BJ (cell line): ENCODE measurements around the gene SLIT1. TPM values are rescaled to one million over a fixed set of nuclear protein-coding genes. Genes with fewer than 3 reads are reported as not detected.

Experiments used
- CTCF ChIA-PET: fragments of 350-600 bp; formaldehyde crosslinking; extraction: SDS; loops from one replicate; lab custom pipeline; 2021; ENCODE audit warnings: antibody characterized with exemption, inconsistent platforms; lab: Yijun Ruan, JAX
- POLR2A ChIA-PET: fragments of 300-600 bp; sonication (Branson Sonifier 250); formaldehyde crosslinking; extraction: SDS; loops from one replicate; lab custom pipeline; 2021; ENCODE audit warnings: antibody characterized with exemption; lab: Charles Lee
- DNase-seq: peaks from one replicate; pipeline ENCODE4 v3.0.0-alpha.2; 2011; ENCODE audit warnings: low read depth
- H3K27me3 ChIP-seq: 2 replicates; pipeline ENCODE4 v1.6.0; 2011; ENCODE audit warnings: low read length; ENCODE audit not compliant: control insufficient read depth, insufficient read depth
- H3K36me3 ChIP-seq: 2 replicates; pipeline ENCODE4 v1.5.1; 2011; ENCODE audit warnings: low read length; ENCODE audit not compliant: control insufficient read depth, insufficient read depth
- H3K4me3 ChIP-seq: 2 replicates; pipeline ENCODE4 v1.5.1; 2011; ENCODE audit warnings: low read depth, mild to moderate bottlenecking, control low read depth, low read length
- polyA plus RNA-seq: library from polyadenylated mRNA; depleted of rRNA; stranded (reverse); fragments of >200 nt; gene quantifications from 2 replicates; pipeline ENCODE4 v1.2.3, GENCODE V29; 2011
- TF ChIP-seq, protein P1 (sequence below): IDR thresholded peaks from 2 replicates; pipeline ENCODE4 v1.5.1; 2011; ENCODE audit warnings: low read depth, mild to moderate bottlenecking, control low read depth, inconsistent platforms, low read length, moderate library complexity; ENCODE audit not compliant: insufficient read depth

SLIT1 gene
- polyA plus RNA-seq, 1 experiment, result 0.02 TPM

DNA sequence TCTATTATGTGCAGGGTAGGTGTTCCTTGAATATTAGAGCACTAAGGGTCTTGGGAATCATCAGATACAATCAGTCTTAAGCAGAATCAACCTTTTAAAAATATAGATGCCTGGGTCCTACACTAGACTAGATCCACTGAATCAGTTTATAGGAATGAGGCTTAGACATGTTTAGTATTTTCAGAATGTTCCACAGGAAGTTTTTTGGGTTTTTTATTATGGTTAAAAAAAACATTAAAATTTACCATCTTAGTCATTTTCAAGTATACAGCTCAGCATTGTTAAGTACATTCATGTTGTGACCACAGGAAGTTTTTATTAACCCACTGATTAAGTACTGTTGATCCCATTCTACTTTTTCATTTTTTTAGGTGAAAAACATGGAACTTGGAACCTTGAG, 217.9 kb downstream of the SLIT1 start:
- DNase-seq, result peak; percentile 62

DNA sequence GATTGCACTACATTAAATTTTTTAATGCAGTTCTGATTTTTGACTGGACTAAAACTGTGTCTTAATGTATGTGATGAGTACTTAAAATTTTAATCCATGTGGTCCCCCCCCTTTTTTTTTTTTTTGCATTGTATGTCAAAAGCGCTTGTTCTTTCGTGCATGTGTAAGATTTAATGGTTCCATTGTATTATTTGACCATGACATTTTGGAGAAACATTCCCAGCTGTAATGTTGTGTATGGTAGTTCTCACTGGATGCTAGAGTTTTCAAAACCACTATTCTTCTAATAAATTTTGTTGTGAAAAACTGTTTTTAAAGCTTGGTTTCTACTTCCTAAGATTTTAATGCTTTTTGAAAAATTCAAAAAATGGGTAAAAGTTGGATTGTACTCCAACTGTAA, 221.6 kb downstream of the SLIT1 start:
- no peak for DNase-seq
- Histone ChIP-seq H3K4me3 (no peak overlapping the region), H3K27me3 (no peaks in the 10 kb centered on the region), H3K36me3 (no peaks in the 10 kb centered on the region)
- CTCF ChIA-PET, result no interaction called here
- POLR2A ChIA-PET, result no interaction called here
- TF ChIP-seq, protein P1, sequence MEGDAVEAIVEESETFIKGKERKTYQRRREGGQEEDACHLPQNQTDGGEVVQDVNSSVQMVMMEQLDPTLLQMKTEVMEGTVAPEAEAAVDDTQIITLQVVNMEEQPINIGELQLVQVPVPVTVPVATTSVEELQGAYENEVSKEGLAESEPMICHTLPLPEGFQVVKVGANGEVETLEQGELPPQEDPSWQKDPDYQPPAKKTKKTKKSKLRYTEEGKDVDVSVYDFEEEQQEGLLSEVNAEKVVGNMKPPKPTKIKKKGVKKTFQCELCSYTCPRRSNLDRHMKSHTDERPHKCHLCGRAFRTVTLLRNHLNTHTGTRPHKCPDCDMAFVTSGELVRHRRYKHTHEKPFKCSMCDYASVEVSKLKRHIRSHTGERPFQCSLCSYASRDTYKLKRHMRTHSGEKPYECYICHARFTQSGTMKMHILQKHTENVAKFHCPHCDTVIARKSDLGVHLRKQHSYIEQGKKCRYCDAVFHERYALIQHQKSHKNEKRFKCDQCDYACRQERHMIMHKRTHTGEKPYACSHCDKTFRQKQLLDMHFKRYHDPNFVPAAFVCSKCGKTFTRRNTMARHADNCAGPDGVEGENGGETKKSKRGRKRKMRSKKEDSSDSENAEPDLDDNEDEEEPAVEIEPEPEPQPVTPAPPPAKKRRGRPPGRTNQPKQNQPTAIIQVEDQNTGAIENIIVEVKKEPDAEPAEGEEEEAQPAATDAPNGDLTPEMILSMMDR, result no peak

More for the DNA sequence above, 217.9 kb downstream of the SLIT1 start:
- ChIA-PET CTCF (no interaction called here), POLR2A (no interaction called here)
- Histone ChIP-seq H3K4me3 (no peak overlapping the region), H3K36me3 (no peaks in the 10 kb centered on the region), H3K27me3 (no peaks in the 10 kb centered on the region)
- TF ChIP-seq, protein P1, result no peak

DNA sequence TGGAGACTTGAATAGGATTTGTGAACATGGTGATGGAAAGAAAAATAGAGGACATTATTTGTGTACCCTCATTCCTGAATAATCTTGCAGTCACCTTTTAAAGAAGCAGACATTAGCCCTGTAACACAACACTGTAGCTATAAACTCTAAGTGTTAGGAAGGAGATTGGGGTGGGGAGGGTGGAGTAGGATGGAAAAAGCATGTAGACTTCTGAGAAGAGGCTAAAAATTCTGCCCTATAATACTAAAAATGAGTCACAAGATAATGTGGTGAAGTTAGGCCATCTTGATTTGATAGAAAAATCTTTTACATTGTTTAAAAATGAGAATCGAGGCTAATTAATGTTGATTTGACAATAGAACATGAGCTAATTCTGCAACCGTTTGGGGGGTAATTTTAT, 224.9 kb downstream of the SLIT1 start:
- ChIA-PET POLR2A (interaction anchor here (0.6 kb wide), 1 partner anchor 217 kb away, joined by 3 read pairs; no protein-coding TSS in a partner anchor), CTCF (no interaction called here)
- TF ChIP-seq, protein P1, result no peak
- Histone ChIP-seq H3K27me3 (no peaks in the 10 kb centered on the region), H3K36me3 (peaks cover 3% of the 10 kb centered on the region; the same call in 1 of the 2 replicates), H3K4me3 (no peak overlapping the region)
- DNase-seq, result peak; percentile 11

GRCh38 chr10:96959733-96960132, 226.0 kb downstream of the SLIT1 start:
- no peak for DNase-seq
- POLR2A ChIA-PET, result no interaction called here
- Histone ChIP-seq H3K36me3 (peaks cover 10% of the 10 kb centered on the region), H3K27me3 (no peaks in the 10 kb centered on the region), H3K4me3 (no peak overlapping the region)
- TF ChIP-seq, protein P1, result no peak
- CTCF ChIA-PET, result interaction anchor here (1.6 to 1.7 kb wide), 2 partner anchors 14 to 65 kb away, joined by 4 read pairs; no protein-coding TSS in a partner anchor

GRCh38 chr10:96958071-96958470, 227.7 kb downstream of the SLIT1 start:
- no peak overlapping the region for H3K4me3 ChIP-seq
- TF ChIP-seq, protein P1, result no peak
- POLR2A ChIA-PET, result no interaction called here
- DNase-seq, result no peak
- H3K27me3 ChIP-seq, result no peaks in the 10 kb centered on the region
- CTCF ChIA-PET, result interaction anchor here (1.3 to 1.6 kb wide), 2 partner anchors 10 to 12 kb away, joined by 3 to 4 read pairs; no protein-coding TSS in a partner anchor
- H3K36me3 ChIP-seq, result peaks cover 12% of the 10 kb centered on the region
